IMR-90 (cell line): Measurements from ENCODE around the gene TFAM. TPM values are rescaled to one million over a fixed set of nuclear protein-coding genes. Genes with fewer than 3 reads are reported as not detected.

Source experiments
- ATAC-seq: fragments of 200-7000 bp; cut with Tn5 transposase; 2 replicates; pipeline ENCODE4 v1.9.1; 2020; ENCODE audit warnings: low read depth, mild to moderate bottlenecking, moderate library complexity
- BruUV-seq: library from RNA; stranded (reverse); fragments of 400-500 nt; replicated peaks from 2 replicates; lab custom pipeline; 2021; lab: Mats Ljungman, UMichigan
- CTCF ChIA-PET: fragments of 300-600 bp; formaldehyde crosslinking; extraction: SDS; loops from one replicate; lab custom pipeline; 2021; ENCODE audit warnings: antibody characterized with exemption; lab: Yijun Ruan, JAX
- POLR2A ChIA-PET: fragments of 300-600 bp; sonication (Branson Sonifier 250); formaldehyde crosslinking; loops from one replicate; lab custom pipeline; 2022; ENCODE audit warnings: antibody characterized with exemption; ENCODE audit not compliant: unreplicated experiment; lab: Charles Lee
- DNase-seq: peaks from one replicate; pipeline ENCODE4 v3.0.0; 2013
- H2AFZ ChIP-seq: replicated peaks from 2 replicates; pipeline ENCODE3; 2013; ENCODE audit warnings: low read length, mild to moderate bottlenecking; ENCODE audit not compliant: poor library complexity
- H2AK5ac ChIP-seq: 2 replicates; pipeline ENCODE4 v1.6.1; 2013; ENCODE audit warnings: low read depth, low read length, inconsistent platforms
- H2AK9ac ChIP-seq: replicated peaks from 2 replicates; pipeline ENCODE3; 2013; ENCODE audit warnings: mild to moderate bottlenecking, low read depth, low read length, moderate library complexity; ENCODE audit not compliant: poor library complexity
- H2BK120ac ChIP-seq: 2 replicates; pipeline ENCODE4 v1.6.1; 2013; ENCODE audit warnings: low read depth, low read length, inconsistent platforms
- H2BK15ac ChIP-seq: 3 replicates; pipeline ENCODE4 v1.6.1; 2013; ENCODE audit warnings: low read depth, low read length, inconsistent platforms
- H2BK20ac ChIP-seq: 2 replicates; pipeline ENCODE4 v1.6.1; 2013; ENCODE audit warnings: low read depth, mild to moderate bottlenecking, inconsistent platforms, low read length, moderate library complexity
- H2BK5ac ChIP-seq: 2 replicates; pipeline ENCODE4 v1.6.1; 2013; ENCODE audit warnings: mild to moderate bottlenecking, low read depth, low read length, inconsistent platforms; ENCODE audit not compliant: poor library complexity, severe bottlenecking
- H3K14ac ChIP-seq: replicated peaks from 2 replicates; pipeline ENCODE4 v1.6.1; 2013; ENCODE audit warnings: low read depth, low read length, inconsistent platforms
- H3K18ac ChIP-seq: 2 replicates; pipeline ENCODE4 v1.6.1; 2013; ENCODE audit warnings: low read depth, low read length, control low read depth
- H3K23ac ChIP-seq: 2 replicates; pipeline ENCODE4 v1.6.1; 2013; ENCODE audit warnings: low read depth, low read length, inconsistent platforms
- H3K27ac ChIP-seq: 2 replicates; pipeline ENCODE4 v1.5.1; 2013; ENCODE audit warnings: mild to moderate bottlenecking, control low read depth, low read length; ENCODE audit not compliant: insufficient read depth
- H3K27me3 ChIP-seq: 2 replicates; pipeline ENCODE4 v1.6.1; 2013; ENCODE audit warnings: low read length; ENCODE audit not compliant: control insufficient read depth, insufficient read depth
- H3K36me3 ChIP-seq: 2 replicates; pipeline ENCODE4 v1.6.1; 2013; ENCODE audit warnings: low read length, mixed read lengths; ENCODE audit not compliant: control insufficient read depth, insufficient read depth
- H3K4ac ChIP-seq: 2 replicates; pipeline ENCODE4 v1.6.1; 2013; ENCODE audit warnings: low read depth, low read length, inconsistent platforms
- H3K4me1 ChIP-seq: 2 replicates; pipeline ENCODE4 v1.6.1; 2013; ENCODE audit warnings: low read length, mixed read lengths; ENCODE audit not compliant: control insufficient read depth, insufficient read depth
- H3K4me2 ChIP-seq: 2 replicates; pipeline ENCODE4 v1.6.1; 2013; ENCODE audit warnings: low read depth, mild to moderate bottlenecking, control low read depth, low read length, moderate library complexity
- H3K4me3 ChIP-seq: 2 replicates; pipeline ENCODE4 v1.5.1; 2013; ENCODE audit warnings: low read depth, mild to moderate bottlenecking, control low read depth, low read length, moderate library complexity; ENCODE audit not compliant: insufficient read depth
- H3K56ac ChIP-seq: 2 replicates; pipeline ENCODE4 v1.6.1; 2013; ENCODE audit warnings: low read length, inconsistent platforms; ENCODE audit not compliant: insufficient read depth; ENCODE audit errors: extremely low read depth
- H3K79me1 ChIP-seq, 2 experiments: 2 replicates each; pipeline ENCODE4 v1.6.1; 2013; ENCODE audit warnings: low read length in 2 of 2, inconsistent platforms in 1 of 2, low read depth in 1 of 2
- H3K9ac ChIP-seq: 2 replicates; pipeline ENCODE4 v1.6.1; 2013; ENCODE audit warnings: low read depth, low read length, control low read depth
- H3K9me1 ChIP-seq: 2 replicates; pipeline ENCODE4 v1.6.1; 2013; ENCODE audit warnings: low read length, inconsistent platforms; ENCODE audit not compliant: insufficient read depth
- H3K9me3 ChIP-seq: 2 replicates; pipeline ENCODE4 v1.6.1; 2013; ENCODE audit warnings: low read length; ENCODE audit not compliant: control insufficient read depth, insufficient read depth
- H4K20me1 ChIP-seq: 2 replicates; pipeline ENCODE4 v1.6.1; 2013; ENCODE audit warnings: low read length, inconsistent platforms; ENCODE audit not compliant: insufficient read depth
- H4K5ac ChIP-seq: 2 replicates; pipeline ENCODE4 v1.6.1; 2013; ENCODE audit warnings: mild to moderate bottlenecking, low read depth, low read length, control low read depth
- H4K8ac ChIP-seq, 2 experiments: 2 replicates each; pipeline ENCODE4 v1.6.1; 2013; ENCODE audit warnings: low read depth in 2 of 2, low read length in 2 of 2, control low read depth in 1 of 2, inconsistent platforms in 1 of 2
- H4K91ac ChIP-seq: 2 replicates; pipeline ENCODE4 v1.6.1; 2013; ENCODE audit warnings: low read depth, low read length, inconsistent platforms; ENCODE audit not compliant: insufficient read depth
- BHLHE40 ChIP-seq: fragments of 150-350 bp; IDR thresholded peaks from 2 replicates; pipeline ENCODE4 v1.6.1; 2016; ENCODE audit warnings: mild to moderate bottlenecking, low read depth, low read length
- CEBPB ChIP-seq: IDR thresholded peaks from 2 replicates; pipeline ENCODE4 v1.6.1; 2012; ENCODE audit warnings: low read depth, low read length, improper control_type of control experiment
- CHD1 ChIP-seq: IDR thresholded peaks from 2 replicates; pipeline ENCODE4 v1.6.1; 2012; ENCODE audit warnings: low read depth, low read length, improper control_type of control experiment
- CTCF ChIP-seq: conservative IDR thresholded peaks from 2 replicates; pipeline ENCODE4 v1.5.1; 2012; ENCODE audit warnings: mild to moderate bottlenecking, low read depth, low read length, improper control_type of control experiment
- ELK1 ChIP-seq: fragments of 150-350 bp; IDR thresholded peaks from 2 replicates; pipeline ENCODE4 v1.6.1; 2016; ENCODE audit warnings: low read depth, mild to moderate bottlenecking, low read length, moderate library complexity, borderline replicate concordance
- FOS ChIP-seq: fragments of 150-350 bp; IDR thresholded peaks from 2 replicates; pipeline ENCODE4 v1.6.1; 2016; ENCODE audit warnings: low read depth, low read length
- MAFK ChIP-seq: IDR thresholded peaks from 2 replicates; pipeline ENCODE4 v1.6.1; 2012; ENCODE audit warnings: low read depth, low read length, improper control_type of control experiment
- MAZ ChIP-seq: IDR thresholded peaks from 2 replicates; pipeline ENCODE4 v1.6.1; 2012; ENCODE audit warnings: low read depth, mild to moderate bottlenecking, low read length, improper control_type of control experiment, moderate library complexity, borderline replicate concordance
- MXI1 ChIP-seq: IDR thresholded peaks from 2 replicates; pipeline ENCODE4 v1.6.1; 2012; ENCODE audit warnings: low read depth, mild to moderate bottlenecking, low read length, moderate library complexity, borderline replicate concordance
- NFE2L2 ChIP-seq: fragments of 150-350 bp; IDR thresholded peaks from 2 replicates; pipeline ENCODE4 v1.6.1; 2016; ENCODE audit warnings: low read depth, mild to moderate bottlenecking, low read length
- POLR2A ChIP-seq: IDR thresholded peaks from 2 replicates; pipeline ENCODE4 v1.6.1; 2012; ENCODE audit warnings: mild to moderate bottlenecking, low read depth, low read length
- RAD21 ChIP-seq: IDR thresholded peaks from 2 replicates; pipeline ENCODE4 v1.6.1; 2012; ENCODE audit warnings: low read length, improper control_type of control experiment
- RCOR1 ChIP-seq: IDR thresholded peaks from 2 replicates; pipeline ENCODE4 v1.6.1; 2012; ENCODE audit warnings: mild to moderate bottlenecking, low read length, improper control_type of control experiment; ENCODE audit not compliant: insufficient replicate concordance
- RFX5 ChIP-seq: IDR thresholded peaks from 2 replicates; pipeline ENCODE4 v1.8.0; 2012; ENCODE audit warnings: low read depth, mild to moderate bottlenecking, low read length, moderate library complexity
- SMC3 ChIP-seq: fragments of 150-350 bp; IDR thresholded peaks from 2 replicates; pipeline ENCODE4 v1.6.1; 2016; ENCODE audit warnings: low read depth, mild to moderate bottlenecking, antibody characterized with exemption, low read length, moderate library complexity
- USF2 ChIP-seq: fragments of 150-350 bp; IDR thresholded peaks from 2 replicates; pipeline ENCODE4 v1.6.1; 2017; ENCODE audit warnings: mild to moderate bottlenecking, antibody characterized with exemption, low read length, low read depth
- WGBS, 2 experiments: methylation state at CpG; one replicate each; pipeline versions ENCODE4 v1.1.5 to v1.1.7; 2013; ENCODE audit warnings: missing lambda C conversion rate in 2 of 2; ENCODE audit not compliant: insufficient read length in 1 of 2; ENCODE audit errors: extremely low coverage in 2 of 2; 5-methylcytosine and 5-hydroxymethylcytosine counted together
- dilution Hi-C: fragments of 300-500 bp; cut with HindIII; formaldehyde crosslinking; loops from one replicate; pipeline ENCODE4 v1.14.3; 2018; ENCODE audit warnings: low sequenced_read_pairs; ENCODE audit not compliant: unreplicated experiment
- in situ Hi-C: fragments of 300-500 bp; cut with MboI; formaldehyde crosslinking; loops from 3 replicates; pipeline ENCODE4 v1.14.3; 2019; ENCODE audit warnings: low sequenced_read_pairs, inconsistent platforms, mixed read lengths
- intact Hi-C: fragments of 100-400 bp; cut with micrococcal nuclease; formaldehyde crosslinking; loops from 2 replicates; pipeline ENCODE4 v1.10.0; 2022
- polyA plus RNA-seq, 3 experiments: library from polyadenylated mRNA; depleted of rRNA; stranded (reverse); fragments of >200 nt; gene quantifications; 2 replicates each; pipeline ENCODE4 v1.2.3, GENCODE V29; 2012; ENCODE audit warnings: low replicate concordance in 1 of 3
- total RNA-seq: library from RNA; depleted of rRNA; stranded (reverse); fragments of >200 nt; gene quantifications from 2 replicates; pipeline ENCODE4 v1.2.3, GENCODE V29; 2012

Gene TFAM
- total and polyA plus RNA-seq, 2 of the 4 experiments (the other 2 are of a cell fraction): 7.6 to 16.7 TPM

DNA sequence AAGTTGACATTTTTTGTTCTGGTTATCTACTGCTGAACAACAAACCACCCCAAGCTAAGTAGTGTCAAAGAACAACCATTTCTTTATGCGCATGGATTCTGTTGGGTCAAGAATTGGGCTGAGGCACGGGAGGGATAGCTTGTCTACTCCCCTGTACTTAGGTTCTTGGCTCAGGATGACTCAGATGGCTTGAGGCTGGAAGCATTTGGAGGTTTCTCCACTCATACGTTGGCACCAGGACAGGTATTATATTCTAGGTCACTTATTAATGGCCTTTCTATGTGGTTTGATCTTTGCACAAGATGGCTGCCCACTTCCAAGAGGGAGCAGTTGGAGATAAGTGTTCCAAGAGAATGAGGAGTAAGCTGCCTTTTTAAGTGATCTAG is 11.8 kb upstream of the TFAM start:
- in situ Hi-C loops: no loop called here
- BruUV-seq: no TSS peak
- Histone ChIP-seq H3K4me2 (no peak overlapping the region), H3K79me1 (no peaks in the 10 kb centered on the region; a peak in 1 of 4 replicates), H3K9me3 (no peaks in the 10 kb centered on the region), H2BK15ac (no peak overlapping the region), H2AFZ (no peak overlapping the region), H2AK5ac (no peak overlapping the region), H3K4me1 (no peaks in the 10 kb centered on the region), H3K36me3 (no peaks in the 10 kb centered on the region), H4K5ac (no peak overlapping the region), H2BK120ac (no peak overlapping the region), H3K9me1 (no peaks in the 10 kb centered on the region; the same call in 1 of the 2 replicates), H3K23ac (no peak overlapping the region), H3K56ac (no peak overlapping the region), H3K14ac (no peak overlapping the region), H2AK9ac (no peak overlapping the region), H2BK5ac (no peak overlapping the region), H3K27ac (no peak overlapping the region), H4K20me1 (no peaks in the 10 kb centered on the region), H3K4me3 (no peak overlapping the region), H3K18ac (no peak overlapping the region), H2BK20ac (no peak overlapping the region), H3K9ac (no peak overlapping the region), H4K91ac (no peak overlapping the region), H3K27me3 (no peaks in the 10 kb centered on the region), H3K4ac (no peak overlapping the region), H4K8ac (no peak overlapping the region)
- ATAC-seq (no peak), DNase-seq (no peak)
- POLR2A ChIA-PET: no interaction called here
- CTCF ChIA-PET: interaction anchor here (1.6 kb wide), 1 partner anchor 9 kb away, joined by 3 read pairs; no protein-coding TSS in a partner anchor
- TF ChIP-seq CEBPB (no peak), USF2 (no peak), RFX5 (no peak), CTCF (no peak), NFE2L2 (no peak), BHLHE40 (no peak), MAZ (no peak), MXI1 (no peak), CHD1 (no peak), MAFK (no peak), ELK1 (no peak), RAD21 (no peak), FOS (no peak), SMC3 (no peak), RCOR1 (no peak), POLR2A (no peak)
- 100% methylated on average over 1 of the region's 3 CpGs; no CpG with 5 or more reads in 1 of the 2 experiments for WGBS, 2 experiments
- intact Hi-C loops: no loop called here
- dilution Hi-C loops: no loop called here
